Anterior cingulate cortex (tissue), 58 donors: ENCODE results near the gene TGFBRAP1.

ENCODE experiments used
- DNase-seq, 58 donors: peaks; one replicate each; lab custom pipeline; 2025; lab: John Stamatoyannopoulos, UW

TGFBRAP1 gene

GRCh38 chr2:105320651-105321215 is 8.8 kb downstream of the TGFBRAP1 start:
- no peak for DNase-seq

- DNase-seq: no peak
These were observed 11.6 kb downstream of the TGFBRAP1 start for GRCh38 chr2:105317937-105318336.

DNA sequence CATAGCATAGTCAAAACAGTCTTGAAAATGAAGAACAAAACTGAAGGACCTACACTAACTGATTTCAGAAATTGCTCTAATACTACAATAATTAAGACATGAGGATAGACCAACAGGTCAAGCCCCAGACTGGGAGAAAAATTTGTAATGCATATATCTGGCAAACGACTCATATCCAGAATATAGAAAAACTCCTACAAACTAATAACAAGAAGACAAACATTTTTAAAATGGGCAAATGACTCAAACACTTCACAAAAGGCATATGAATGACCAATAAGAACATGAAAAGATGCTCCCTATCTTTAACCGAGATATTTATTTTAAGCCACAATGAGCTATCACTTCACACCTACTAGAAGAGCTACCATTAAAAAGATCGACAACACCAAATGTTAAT is 14.2 kb downstream of the TGFBRAP1 start:
- no peak for DNase-seq

DNA sequence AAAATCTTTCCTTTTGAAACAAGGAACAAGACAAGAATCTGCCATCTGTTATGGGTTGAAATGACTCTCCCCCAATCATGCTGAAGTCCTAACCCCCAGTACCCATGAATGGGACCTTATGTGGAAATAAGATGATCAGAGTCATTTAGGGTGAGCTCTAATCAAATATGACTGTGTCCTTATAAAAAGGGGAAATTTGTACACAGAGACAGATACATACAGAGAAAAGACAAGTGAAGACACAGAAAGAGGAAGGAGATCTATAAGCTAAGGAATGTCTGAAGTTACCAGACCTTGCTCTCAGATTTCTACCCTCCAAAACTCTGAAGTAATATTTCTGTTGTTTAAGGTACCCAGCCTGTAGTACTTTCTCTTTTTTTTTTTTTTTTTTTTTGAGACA is 15.7 kb downstream of the TGFBRAP1 start:
- DNase-seq: no peak

DNA sequence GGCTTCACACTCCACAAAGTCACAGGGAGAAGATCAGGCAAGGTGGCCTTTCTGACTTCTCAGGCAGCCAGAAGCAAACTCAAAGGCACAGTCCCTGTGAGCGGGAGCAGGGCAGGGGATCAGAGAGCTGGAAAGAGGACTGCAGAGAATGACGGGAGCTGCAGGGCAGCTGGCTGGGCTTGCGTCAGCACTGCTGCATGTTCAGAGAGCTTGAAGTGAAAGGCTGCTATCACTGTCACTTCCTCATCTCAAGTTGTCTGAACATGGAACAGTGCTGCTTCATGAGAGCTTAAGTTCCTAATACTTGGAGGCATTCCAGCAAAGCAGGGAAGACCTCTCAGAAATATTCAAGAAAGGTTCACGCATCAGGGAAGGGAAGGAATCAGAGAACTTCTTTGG is 20.4 kb downstream of the TGFBRAP1 start:
- peak in 27 of 58 donors; percentile 4 to 60 (median 23) for DNase-seq

GRCh38 chr2:105308382-105309146 is 21.0 kb downstream of the TGFBRAP1 start:
- peak in 3 of 58 donors; percentile 3 to 44 (median 4) for DNase-seq

- DNase-seq: no peak
These were observed 21.6 kb downstream of the TGFBRAP1 start for GRCh38 chr2:105307962-105308361.

DNA sequence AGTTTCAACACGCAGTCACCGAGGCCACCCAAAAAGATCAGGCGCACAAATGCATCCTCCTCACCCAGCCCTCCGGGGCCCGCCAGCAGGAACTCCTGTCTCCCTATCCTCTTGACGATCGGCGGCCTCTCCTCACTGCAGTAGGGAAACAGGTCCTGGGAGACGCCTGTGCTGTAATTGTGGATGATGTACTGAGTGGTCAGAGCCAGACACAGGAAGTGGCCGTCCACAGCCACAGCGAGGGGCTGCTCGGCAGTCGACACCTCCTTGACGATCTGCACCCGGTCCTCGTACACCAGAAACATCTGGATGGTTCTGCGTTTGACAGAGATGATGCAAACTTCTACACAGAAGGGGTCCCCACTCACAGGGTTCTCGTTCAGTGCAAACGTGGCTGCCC is 22.0 kb downstream of the TGFBRAP1 start:
- DNase-seq: no peak

GRCh38 chr2:105307146-105307545 is 22.4 kb downstream of the TGFBRAP1 start:
- DNase-seq: no peak

DNA sequence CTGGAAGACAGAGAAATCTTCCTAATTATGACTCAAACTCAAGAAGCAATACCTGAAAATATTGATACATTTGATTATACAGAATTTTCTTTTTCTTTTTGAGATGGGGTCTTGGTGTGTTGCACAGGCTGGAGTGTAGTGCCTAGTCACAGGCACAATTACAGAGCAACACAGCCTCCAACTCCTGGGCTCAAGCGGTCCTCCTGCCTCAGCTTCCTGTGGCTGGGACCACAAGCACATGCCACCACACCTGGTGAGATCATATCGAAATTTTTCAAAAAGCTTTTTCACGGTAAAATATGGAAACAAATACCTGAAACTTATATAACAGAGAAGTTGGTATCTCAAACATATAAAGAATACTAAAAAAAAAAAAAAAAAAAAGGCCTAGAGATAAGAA is 27.9 kb downstream of the TGFBRAP1 start:
- no peak for DNase-seq

DNA sequence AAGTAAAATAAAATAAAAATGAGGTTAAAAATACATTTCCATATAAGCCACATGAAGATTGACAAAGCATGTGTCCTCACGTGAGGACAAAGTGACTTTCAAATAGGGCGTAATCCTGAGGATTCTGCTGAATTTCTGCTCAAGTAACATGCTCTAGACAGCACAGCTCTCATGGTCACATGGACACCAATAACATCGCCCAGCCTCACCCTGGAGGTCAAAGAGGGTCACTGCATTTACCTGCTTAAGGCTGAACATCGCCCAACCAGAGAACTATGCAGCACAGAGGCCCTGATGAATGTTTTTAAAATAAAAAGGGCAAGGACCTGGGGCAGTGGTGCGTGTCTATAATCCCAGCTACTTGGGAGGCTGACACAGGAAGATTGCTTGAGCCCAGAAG is 30.2 kb downstream of the TGFBRAP1 start:
- DNase-seq: no peak

- DNase-seq: no peak
These were observed 31.5 kb downstream of the TGFBRAP1 start for GRCh38 chr2:105298017-105298416.

- no peak for DNase-seq
These were observed 32.3 kb downstream of the TGFBRAP1 start for GRCh38 chr2:105297216-105297615.

DNA sequence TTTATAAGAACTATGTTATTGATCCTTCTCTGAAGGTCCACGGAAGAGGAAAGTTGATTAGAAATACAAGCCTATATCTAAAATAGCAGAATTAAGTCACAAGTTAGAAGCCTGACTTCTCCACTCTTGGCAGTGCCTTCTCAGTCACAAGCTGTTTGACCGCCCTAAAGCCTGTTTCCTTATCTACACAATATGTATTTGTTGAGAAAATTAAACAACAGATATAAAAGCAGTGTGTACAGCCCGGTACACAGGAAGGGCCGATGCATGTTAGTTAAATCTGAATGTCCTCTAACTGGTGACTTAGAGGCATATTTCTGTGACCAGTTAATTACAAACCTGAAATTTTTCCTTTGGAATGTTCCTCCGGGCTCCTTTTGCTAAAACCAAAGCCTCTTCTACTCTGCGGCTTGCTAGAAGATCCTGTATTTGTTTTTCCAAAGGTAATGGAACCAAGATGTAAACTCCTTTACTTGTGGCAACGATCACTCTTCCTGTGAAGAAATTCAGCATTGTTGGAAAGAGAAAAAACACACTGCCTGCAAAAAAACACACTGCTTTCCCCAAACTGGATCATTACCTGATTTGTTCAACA is 33.4 kb downstream of the TGFBRAP1 start:
- DNase-seq: no peak

DNA sequence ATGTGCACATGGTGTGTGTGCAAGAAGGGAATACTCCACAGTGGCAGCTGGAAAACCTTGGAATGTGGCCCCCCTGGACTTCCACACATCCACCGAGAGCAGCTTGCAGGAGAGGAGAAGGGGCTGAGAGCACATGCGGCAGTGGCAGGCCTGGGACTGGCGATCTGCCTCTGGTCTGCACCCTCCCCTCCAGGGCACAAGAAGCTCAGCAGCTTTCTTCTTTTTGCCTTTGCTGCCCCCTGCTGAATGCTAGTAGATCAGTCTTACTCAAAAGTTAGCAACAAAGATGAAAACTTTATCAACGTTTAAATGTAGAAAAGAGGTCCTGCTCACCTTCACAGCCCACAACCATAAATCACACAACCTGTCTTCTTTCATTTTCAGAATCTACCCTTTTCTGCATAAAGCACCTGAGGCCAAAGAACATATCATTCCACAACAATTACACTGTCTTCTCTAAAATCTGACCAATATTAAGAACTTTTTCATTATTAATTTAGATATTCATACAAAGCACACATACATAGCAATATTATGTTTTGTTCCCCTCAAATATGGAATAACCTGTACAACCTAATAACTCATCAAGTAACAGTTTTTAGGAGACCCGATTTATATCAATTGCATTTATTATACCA is 34.6 kb downstream of the TGFBRAP1 start:
- DNase-seq: peak in 52 of 58 donors; percentile 6 to 80 (median 47)

DNA sequence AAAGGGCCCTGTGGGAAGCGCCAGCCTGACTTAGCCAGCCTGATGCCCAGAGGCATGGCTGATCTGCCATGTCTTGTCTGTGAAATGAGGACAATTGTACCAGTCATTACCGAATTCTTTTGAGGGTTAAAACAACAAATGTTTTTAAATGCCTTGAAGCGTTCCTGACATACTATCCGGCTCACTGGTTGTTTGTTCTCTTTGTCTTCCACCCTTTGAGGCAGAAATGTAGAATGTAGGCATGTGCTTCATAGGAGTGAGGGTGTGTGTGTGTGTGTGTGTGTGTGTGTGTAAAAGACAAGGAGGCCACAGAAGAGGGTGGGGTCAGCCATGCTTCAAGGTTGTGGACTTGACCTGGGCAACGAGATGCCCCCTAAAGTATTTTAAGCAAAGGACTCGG is 35.5 kb downstream of the TGFBRAP1 start:
- DNase-seq: no peak

DNA sequence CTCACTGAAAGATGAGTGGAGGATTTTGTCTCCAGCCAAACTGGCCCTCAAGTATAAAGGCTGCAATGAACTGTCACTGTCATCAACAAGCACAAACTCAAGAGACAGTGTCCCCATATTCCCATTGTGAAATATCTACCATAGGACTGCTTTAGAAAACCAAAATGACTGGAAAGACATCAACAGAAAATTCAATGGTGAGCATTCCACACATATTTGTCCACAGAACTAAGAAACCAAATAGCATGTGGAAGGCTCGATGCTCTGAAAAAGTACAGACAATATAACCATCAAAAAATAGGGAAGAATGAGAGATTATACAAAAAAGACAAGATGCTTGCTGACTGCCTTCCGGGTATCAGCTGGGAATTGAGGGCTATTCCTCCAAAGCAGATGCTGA is 37.6 kb downstream of the TGFBRAP1 start:
- no peak for DNase-seq

- DNase-seq: no peak
These were observed 38.4 kb downstream of the TGFBRAP1 start for GRCh38 chr2:105290981-105291660.

DNA sequence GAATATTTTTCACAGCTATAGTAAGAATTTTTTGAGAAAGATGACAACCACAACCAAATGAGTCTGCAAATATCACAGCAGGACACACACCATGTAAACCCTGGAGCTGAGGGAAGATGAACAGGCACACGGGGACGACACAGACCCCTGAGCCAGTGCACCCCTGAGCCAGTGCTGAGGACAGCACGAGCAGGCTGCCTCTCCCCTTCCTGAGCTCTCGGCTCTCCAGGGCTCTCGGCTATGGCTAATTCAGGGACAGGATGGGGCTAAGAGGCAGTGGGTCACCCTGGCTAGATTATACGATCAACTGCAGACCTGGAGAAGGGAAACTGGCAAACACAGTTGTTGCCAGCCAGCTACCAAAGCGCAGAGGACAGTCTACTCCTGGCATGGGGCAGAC is 41.4 kb downstream of the TGFBRAP1 start:
- no peak for DNase-seq

- DNase-seq: no peak
These were observed 41.8 kb downstream of the TGFBRAP1 start for GRCh38 chr2:105287692-105288091.

- no peak for DNase-seq
These were observed 46.0 kb downstream of the TGFBRAP1 start for GRCh38 chr2:105283532-105283931.
